Measurements from ENCODE around the gene GPC4.

The GPC4 gene

GRCh38 chrX:133444196-133444595 lies 28.9 kb upstream of the GPC4 start:
- H3K4me3 ChIP-seq (ENCODE audit: low read depth, low read length), result no peak overlapping the region
- no peak for DNase-seq (ENCODE audit: low read depth)
- TF ChIP-seq, protein P1, sequence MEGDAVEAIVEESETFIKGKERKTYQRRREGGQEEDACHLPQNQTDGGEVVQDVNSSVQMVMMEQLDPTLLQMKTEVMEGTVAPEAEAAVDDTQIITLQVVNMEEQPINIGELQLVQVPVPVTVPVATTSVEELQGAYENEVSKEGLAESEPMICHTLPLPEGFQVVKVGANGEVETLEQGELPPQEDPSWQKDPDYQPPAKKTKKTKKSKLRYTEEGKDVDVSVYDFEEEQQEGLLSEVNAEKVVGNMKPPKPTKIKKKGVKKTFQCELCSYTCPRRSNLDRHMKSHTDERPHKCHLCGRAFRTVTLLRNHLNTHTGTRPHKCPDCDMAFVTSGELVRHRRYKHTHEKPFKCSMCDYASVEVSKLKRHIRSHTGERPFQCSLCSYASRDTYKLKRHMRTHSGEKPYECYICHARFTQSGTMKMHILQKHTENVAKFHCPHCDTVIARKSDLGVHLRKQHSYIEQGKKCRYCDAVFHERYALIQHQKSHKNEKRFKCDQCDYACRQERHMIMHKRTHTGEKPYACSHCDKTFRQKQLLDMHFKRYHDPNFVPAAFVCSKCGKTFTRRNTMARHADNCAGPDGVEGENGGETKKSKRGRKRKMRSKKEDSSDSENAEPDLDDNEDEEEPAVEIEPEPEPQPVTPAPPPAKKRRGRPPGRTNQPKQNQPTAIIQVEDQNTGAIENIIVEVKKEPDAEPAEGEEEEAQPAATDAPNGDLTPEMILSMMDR (conservative IDR thresholded peaks at IDR 0.05; ENCODE audit: low read depth, low read length), result no peak

DNA sequence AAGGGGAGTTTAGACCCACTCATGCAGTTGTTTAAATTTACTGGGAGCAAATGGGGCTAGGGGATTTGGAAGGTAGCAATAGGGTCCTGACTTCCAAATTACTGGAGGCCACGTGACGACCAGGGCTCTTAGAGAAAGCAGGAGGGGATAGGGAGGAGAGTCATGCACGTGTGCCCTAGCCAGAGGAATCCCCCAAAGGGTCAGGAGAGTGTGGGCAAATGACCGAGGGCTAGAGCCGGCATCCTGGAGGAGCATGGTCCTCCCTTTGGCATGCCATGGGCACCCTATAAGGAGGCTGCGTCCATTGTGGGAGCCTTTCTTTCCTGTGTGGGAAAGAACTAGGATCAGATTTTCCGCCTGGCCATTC lies 25.5 kb upstream of the GPC4 start:
- no peak for DNase-seq (ENCODE audit: low read depth)
- no peak overlapping the region for H3K4me3 ChIP-seq (ENCODE audit: low read depth, low read length)
- TF ChIP-seq, protein P1 (conservative IDR thresholded peaks at IDR 0.05; ENCODE audit: low read depth, low read length), result no peak

DNA sequence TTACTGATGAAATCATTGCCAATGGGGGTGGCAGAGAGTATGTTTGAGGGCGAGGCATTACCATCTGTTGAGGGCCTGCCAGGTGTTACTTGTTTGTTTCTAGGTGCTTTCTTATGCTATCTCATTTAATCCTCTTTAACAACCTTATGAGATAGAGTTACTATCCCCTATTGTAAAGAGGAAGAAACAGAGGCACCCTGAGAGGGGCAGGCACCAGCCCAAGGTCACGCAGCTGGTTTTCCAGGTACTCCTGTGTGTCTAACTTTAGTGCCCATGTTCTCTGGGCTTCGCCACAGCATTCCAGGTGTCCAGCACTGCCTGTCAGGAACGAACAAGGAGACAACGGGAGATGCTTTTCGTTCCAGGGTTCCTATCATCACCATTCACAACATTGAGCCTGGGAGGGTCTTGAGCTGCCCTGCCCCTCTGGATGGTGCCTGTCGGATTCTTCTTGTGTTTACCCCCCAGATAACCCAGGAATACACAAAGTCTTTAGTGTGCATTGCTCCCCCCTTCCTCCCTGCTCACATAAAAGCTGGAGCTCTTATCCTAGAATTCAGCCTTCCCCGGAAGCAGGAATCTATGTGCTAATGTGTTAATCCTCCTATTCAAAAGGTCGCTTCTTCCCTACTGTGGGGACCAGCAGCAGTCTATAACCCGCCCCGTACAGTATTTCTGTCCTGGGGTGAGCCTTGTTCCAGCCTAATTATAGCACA lies 24.9 kb upstream of the GPC4 start:
- no peak for DNase-seq (ENCODE audit: low read depth)
- TF ChIP-seq, protein P1 (conservative IDR thresholded peaks at IDR 0.05; ENCODE audit: low read depth, low read length), result no peak
- no peak overlapping the region for H3K4me3 ChIP-seq (ENCODE audit: low read depth, low read length)

- no peak for DNase-seq (ENCODE audit: low read depth)
- H3K4me3 ChIP-seq (ENCODE audit: low read depth, low read length), result no peak overlapping the region
- TF ChIP-seq, protein P1 (conservative IDR thresholded peaks at IDR 0.05; ENCODE audit: low read depth, low read length), result no peak
Observed at GRCh38 chrX:133437766-133438165, 22.5 kb upstream of the GPC4 start.

DNA sequence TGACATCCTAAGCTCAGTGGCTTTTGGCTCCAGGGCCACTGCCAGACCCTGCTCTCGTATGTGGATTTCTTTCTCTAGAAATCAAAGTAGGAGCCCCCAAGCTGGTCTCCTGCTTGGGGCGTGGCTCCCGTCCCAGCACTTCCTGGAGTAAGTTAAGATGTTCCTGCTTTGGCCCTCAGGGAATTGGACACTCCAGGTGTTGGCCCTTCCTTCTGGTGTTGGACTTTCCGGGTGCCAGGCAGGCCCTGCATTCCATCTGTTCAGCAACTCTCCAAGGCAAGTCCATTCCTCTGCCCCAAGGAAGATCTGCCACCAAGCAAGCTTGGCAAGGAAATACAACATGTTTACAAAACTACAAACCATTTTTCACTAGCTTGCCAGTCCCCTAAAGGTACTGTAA lies 22.1 kb upstream of the GPC4 start:
- DNase-seq (ENCODE audit: low read depth), result no peak
- TF ChIP-seq, protein P1 (conservative IDR thresholded peaks at IDR 0.05; ENCODE audit: low read depth, low read length), result no peak

DNA sequence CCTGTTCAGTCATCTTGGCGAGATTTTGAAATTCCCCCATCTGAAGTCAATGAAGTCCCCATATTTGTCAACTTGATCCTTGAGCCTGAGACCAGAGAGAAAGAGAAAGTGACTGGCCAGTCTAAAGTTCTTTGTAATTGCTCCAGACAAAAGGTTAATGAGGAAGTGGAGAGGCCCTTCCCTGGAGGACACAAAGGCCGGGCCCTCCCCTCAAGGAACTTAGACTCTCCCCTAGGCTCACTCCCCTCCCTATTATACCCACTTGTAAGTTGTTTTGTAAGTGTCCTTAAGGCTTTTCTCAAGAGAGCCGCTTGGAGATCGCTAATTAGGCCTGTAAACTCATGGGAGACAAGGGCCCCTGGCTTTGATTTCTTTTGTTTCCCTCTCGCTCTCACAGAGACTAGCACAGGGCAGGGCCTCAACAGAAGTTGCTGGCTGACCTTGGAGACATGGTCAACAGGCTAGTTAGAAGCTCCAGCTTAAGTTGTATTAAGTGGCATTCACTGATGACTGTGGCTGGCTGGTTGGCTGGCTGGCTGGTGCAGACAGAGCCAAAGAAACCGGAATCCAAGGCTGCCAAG lies 20.3 kb upstream of the GPC4 start:
- H3K4me3 ChIP-seq (ENCODE audit: low read depth, low read length), result no peak overlapping the region
- DNase-seq (ENCODE audit: low read depth), result no peak
- TF ChIP-seq, protein P1 (conservative IDR thresholded peaks at IDR 0.05; ENCODE audit: low read depth, low read length), result no peak

More for the DNA sequence above, 22.1 kb upstream of the GPC4 start:
- H3K4me3 ChIP-seq (ENCODE audit: low read depth, low read length), result no peak overlapping the region

All from choroid plexus epithelial cell (primary cell).